Cardiac muscle cell (in vitro differentiated cells and primary cell): ENCODE measurements around the gene RPP14. TPM values are rescaled to one million over a fixed set of nuclear protein-coding genes. Genes with fewer than 3 reads are reported as not detected.
A peak's percentile ranks its signal among the peaks of the same experiment; 100 is the strongest.

ENCODE experiments used
- DNase-seq, 2 donors: peaks; one replicate each; pipeline versions ENCODE4 v3.0.0 to v3.0.0-alpha.2; 2010 to 2017; ENCODE audit warnings: low read depth in 1 of 2, low spot score in 1 of 2
- H3K27ac ChIP-seq: fragments of 200-600 bp; sonication (generic); 2 replicates; pipeline ENCODE4 v1.5.1; 2016
- H3K27me3 ChIP-seq: fragments of 200-600 bp; sonication (generic); 2 replicates; pipeline ENCODE4 v1.6.0; 2016; ENCODE audit warnings: control low read depth
- H3K36me3 ChIP-seq: fragments of 200-600 bp; sonication (generic); 2 replicates; pipeline ENCODE4 v1.5.1; 2016; ENCODE audit warnings: control low read depth
- H3K4me1 ChIP-seq: fragments of 200-600 bp; sonication (generic); 2 replicates; pipeline ENCODE4 v1.8.1; 2017; ENCODE audit warnings: low read depth, mild to moderate bottlenecking, mixed run types
- H3K4me3 ChIP-seq: fragments of 200-600 bp; sonication (generic); 2 replicates; pipeline ENCODE4 v1.5.1; 2016; ENCODE audit warnings: mild to moderate bottlenecking
- H3K9me3 ChIP-seq: fragments of 200-600 bp; sonication (generic); 2 replicates; pipeline ENCODE4 v1.5.1; 2017; ENCODE audit warnings: low read depth, mild to moderate bottlenecking, control low read depth
- CTCF ChIP-seq: IDR thresholded peaks from 2 replicates; pipeline ENCODE4 v1.5.1; 2012; ENCODE audit warnings: low read depth, mild to moderate bottlenecking, low read length
- polyA plus RNA-seq: library from polyadenylated mRNA; unstranded; fragments of >200 nt; fragmentation: Nextera tagmentation; extraction: Ambion mirVana; gene quantifications from 2 replicates; pipeline ENCODE4 v1.2.1, GENCODE V29; 2016
- total RNA-seq: library from RNA; depleted of rRNA; stranded (reverse); fragments of >200 nt; gene quantifications from 2 replicates; pipeline ENCODE4 v1.2.3, GENCODE V29; 2016

The RPP14 gene
- total and polyA plus RNA-seq, 2 experiments from 2014 or later, result 11.1 to 14.2 TPM

DNA sequence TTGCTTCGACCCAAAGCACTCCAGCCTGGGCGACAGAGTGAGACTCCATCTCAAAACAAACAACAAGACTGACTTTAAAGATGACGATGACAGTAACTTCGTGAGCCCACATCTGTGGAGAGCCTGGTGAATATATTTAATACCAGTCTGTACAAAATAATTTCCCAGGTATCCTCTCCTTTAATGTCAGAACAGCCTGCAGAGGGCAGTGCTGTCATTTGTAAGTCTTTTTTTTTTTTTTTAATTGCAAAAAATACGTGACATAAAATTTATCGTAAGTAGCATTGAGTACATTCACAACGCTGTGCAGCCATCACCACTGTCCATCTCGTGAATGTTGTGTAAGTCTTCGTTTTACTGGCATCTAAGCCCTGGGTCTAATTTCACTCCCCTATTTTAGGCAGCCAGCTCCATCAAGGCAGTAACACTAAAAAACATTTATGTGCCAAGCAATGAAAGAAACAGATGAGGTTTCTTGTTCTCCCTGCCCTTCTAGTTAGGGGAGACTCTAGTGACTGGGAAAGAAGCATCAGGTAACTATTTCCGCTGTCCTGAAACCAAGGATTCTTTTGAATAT lies 1.7 kb downstream of the RPP14 start:
- DNase-seq, result peak; percentile 47 to 75
- Histone ChIP-seq H3K36me3 (peaks cover 25% of the 10 kb centered on the region), H3K27me3 (no peaks in the 10 kb centered on the region), H3K27ac (peak overlapping the region; percentile 100), H3K4me3 (peak overlapping the region; percentile 95), H3K9me3 (no peaks in the 10 kb centered on the region), H3K4me1 (peaks cover 13% of the 10 kb centered on the region)
- TF ChIP-seq CTCF, result peak; percentile 49

DNA sequence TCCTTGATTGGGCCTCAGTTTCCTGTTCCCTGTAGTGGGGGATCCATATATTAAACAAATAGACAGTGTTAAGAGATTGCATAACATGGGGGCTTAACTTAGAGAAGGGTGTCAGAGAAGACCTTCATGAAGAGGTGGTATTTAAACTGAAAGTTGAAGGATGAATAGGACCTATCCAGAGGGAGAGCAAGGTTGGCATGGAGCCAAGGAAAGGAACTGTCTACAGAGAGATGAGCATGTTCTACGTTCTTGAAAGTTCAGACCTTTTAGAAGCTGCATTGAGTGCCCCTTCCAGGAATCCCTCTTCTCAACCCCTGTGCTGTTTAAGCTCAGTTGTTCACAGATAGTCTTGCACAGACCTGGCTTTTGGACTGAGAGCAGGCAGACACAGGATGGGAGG lies 2.7 kb downstream of the RPP14 start:
- no peak overlapping the region for H3K4me3 ChIP-seq
- H3K36me3 ChIP-seq, result peaks cover 31% of the 10 kb centered on the region
- TF ChIP-seq CTCF, result no peak
- DNase-seq, result peak in 1 of 2 donors; percentile 15
- H3K4me1 ChIP-seq, result peaks cover 13% of the 10 kb centered on the region
- no peaks in the 10 kb centered on the region for H3K27me3 ChIP-seq
- no peak overlapping the region for H3K27ac ChIP-seq
- no peaks in the 10 kb centered on the region for H3K9me3 ChIP-seq

DNA sequence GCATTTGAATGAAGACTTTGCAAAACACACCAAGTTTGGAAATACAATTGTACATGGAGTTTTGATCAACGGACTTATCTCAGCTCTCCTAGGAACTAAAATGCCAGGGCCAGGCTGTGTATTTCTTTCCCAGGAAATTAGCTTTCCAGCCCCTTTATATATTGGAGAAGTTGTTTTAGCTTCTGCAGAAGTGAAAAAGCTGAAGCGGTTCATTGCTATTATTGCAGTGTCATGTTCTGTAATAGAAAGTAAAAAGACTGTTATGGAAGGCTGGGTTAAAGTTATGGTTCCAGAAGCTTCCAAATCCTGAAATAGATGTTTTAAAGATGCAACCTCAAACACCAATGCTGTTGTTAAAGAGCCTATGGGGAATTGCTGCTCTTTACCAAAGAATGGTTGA lies 11.8 kb downstream of the RPP14 start:
- Histone ChIP-seq H3K27ac (no peak overlapping the region), H3K27me3 (no peaks in the 10 kb centered on the region), H3K9me3 (no peaks in the 10 kb centered on the region), H3K4me3 (no peak overlapping the region), H3K4me1 (peaks cover 5% of the 10 kb centered on the region), H3K36me3 (peaks cover 44% of the 10 kb centered on the region)
- no peak for TF ChIP-seq CTCF
- DNase-seq, result no peak

GRCh38 chr3:58321791-58322190 lies 15.7 kb downstream of the RPP14 start:
- Histone ChIP-seq H3K36me3 (peaks cover 14% of the 10 kb centered on the region), H3K4me1 (peaks cover 22% of the 10 kb centered on the region), H3K27me3 (no peaks in the 10 kb centered on the region), H3K4me3 (no peak overlapping the region), H3K27ac (no peak overlapping the region), H3K9me3 (no peaks in the 10 kb centered on the region)
- TF ChIP-seq CTCF, result no peak
- no peak for DNase-seq

DNA sequence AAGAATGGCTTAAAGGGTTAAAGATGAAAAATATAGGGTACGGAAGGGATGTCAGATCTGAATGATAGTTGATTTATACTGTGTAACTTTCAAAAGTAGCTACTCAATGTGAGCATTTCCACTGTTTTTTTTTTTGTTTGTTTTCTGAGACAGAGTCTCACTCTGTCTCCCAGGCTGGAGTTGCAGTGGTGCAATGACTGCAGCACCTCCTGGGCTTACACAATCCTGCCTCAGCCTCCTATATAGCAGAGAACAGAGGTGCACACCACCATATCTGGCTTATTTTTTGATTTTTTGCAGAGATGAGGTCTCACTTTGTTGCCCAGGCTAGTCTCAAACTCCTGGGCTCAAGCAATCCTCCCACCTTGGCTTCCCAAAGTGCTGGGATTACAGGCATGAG lies 16.7 kb downstream of the RPP14 start:
- TF ChIP-seq CTCF, result no peak
- peaks cover 22% of the 10 kb centered on the region for H3K4me1 ChIP-seq
- DNase-seq, result no peak
- no peak overlapping the region for H3K27ac ChIP-seq
- peaks cover 6% of the 10 kb centered on the region for H3K36me3 ChIP-seq
- H3K4me3 ChIP-seq, result no peak overlapping the region
- H3K27me3 ChIP-seq, result no peaks in the 10 kb centered on the region
- H3K9me3 ChIP-seq, result no peaks in the 10 kb centered on the region
